GM12878 (cell line): Measurements from ENCODE around the gene FXYD3. TPM values are rescaled to one million over a fixed set of nuclear protein-coding genes. Genes with fewer than 3 reads are reported as not detected.

Source experiments
- ATAC-seq: fragments of 200-7000 bp; cut with Tn5 transposase; 3 replicates; pipeline ENCODE4 v1.9.1; 2020; ENCODE audit warnings: mild to moderate bottlenecking, moderate library complexity
- BruUV-seq: library from RNA; stranded (reverse); fragments of 400-500 nt; replicated peaks from 2 replicates; lab custom pipeline; 2021; lab: Mats Ljungman, UMichigan
- CTCF ChIA-PET: fragments of 300-600 bp; sonication (Branson Sonifier 250); formaldehyde crosslinking; extraction: SDS; loops from one replicate; lab custom pipeline; 2021; ENCODE audit warnings: inconsistent platforms; lab: Yijun Ruan, JAX
- POLR2A ChIA-PET: fragments of 350-600 bp; formaldehyde crosslinking; extraction: SDS; loops from one replicate; lab custom pipeline; 2021; ENCODE audit warnings: inconsistent platforms; lab: Charles Lee
- RAD21 ChIA-PET: fragments of 300-600 bp; sonication (Branson Sonifier 250); formaldehyde crosslinking; loops from one replicate; lab custom pipeline; 2023; ENCODE audit warnings: antibody characterized with exemption; ENCODE audit not compliant: unreplicated experiment; lab: Charles Lee
- SMC1A ChIA-PET: fragments of 300-600 bp; sonication (Branson Sonifier 250); formaldehyde crosslinking; loops from one replicate; lab custom pipeline; 2023; ENCODE audit not compliant: unreplicated experiment, uncharacterized antibody; lab: Charles Lee
- DNase-seq: peaks from one replicate; pipeline ENCODE4 v3.0.0-alpha.2; 2011; ENCODE audit warnings: low read depth, low spot score
- FAIRE-seq: peaks from 3 replicates; lab custom pipeline; 2011; peaks lifted over from hg19 to GRCh38; lab: Jason Lieb, UNC
- H2AFZ ChIP-seq: 2 replicates; pipeline ENCODE4 v1.6.0; 2011; ENCODE audit warnings: low read depth, low read length, control low read depth; ENCODE audit not compliant: control insufficient read depth
- H3K27ac ChIP-seq: 2 replicates; pipeline ENCODE4 v1.5.1; 2011; ENCODE audit warnings: control low read depth; ENCODE audit not compliant: control insufficient read depth, insufficient read depth
- H3K27me3 ChIP-seq, 2 experiments: replicated peaks in 1 of 2; 2 replicates each; pipeline versions ENCODE4 v1.6.0 to v1.6.1; 2011; ENCODE audit warnings: low read length in 1 of 2; ENCODE audit not compliant: control insufficient read depth in 2 of 2, insufficient read depth in 2 of 2
- H3K36me3 ChIP-seq, 2 experiments: 2 replicates each; pipeline ENCODE4 v1.5.1; 2011; ENCODE audit warnings: low read length in 1 of 2; ENCODE audit not compliant: control insufficient read depth in 2 of 2, insufficient read depth in 2 of 2
- H3K4me1 ChIP-seq: 2 replicates; pipeline ENCODE4 v1.6.1; 2011; ENCODE audit warnings: mild to moderate bottlenecking, low read length, moderate library complexity, mixed read lengths; ENCODE audit not compliant: control insufficient read depth, insufficient read depth
- H3K4me2 ChIP-seq: 2 replicates; pipeline ENCODE4 v1.6.0; 2011; ENCODE audit warnings: control low read depth; ENCODE audit not compliant: control insufficient read depth, insufficient read depth
- H3K4me3 ChIP-seq: fragments of 200-600 bp; sonication (generic); 2 replicates; pipeline ENCODE4 v1.5.1; 2016
- H3K79me2 ChIP-seq: 2 replicates; pipeline ENCODE4 v1.6.0; 2011; ENCODE audit warnings: low read length; ENCODE audit not compliant: control insufficient read depth, insufficient read depth
- H3K9ac ChIP-seq: 2 replicates; pipeline ENCODE4 v1.8.0; 2011; ENCODE audit warnings: low read length, control low read depth, mixed read lengths; ENCODE audit not compliant: control insufficient read depth, insufficient read depth
- H3K9me3 ChIP-seq: replicated peaks from 3 replicates; pipeline ENCODE4 v1.5.1; 2011; ENCODE audit warnings: mild to moderate bottlenecking, low read length; ENCODE audit not compliant: control insufficient read depth, insufficient read depth
- H4K20me1 ChIP-seq: 2 replicates; pipeline ENCODE4 v1.6.0; 2011; ENCODE audit not compliant: control insufficient read depth, insufficient read depth
- GATAD2B ChIP-seq: fragments of 450-650 bp; conservative IDR thresholded peaks from 2 replicates; pipeline ENCODE4 v1.6.1; 2017; ENCODE audit warnings: low read depth, mild to moderate bottlenecking, moderate library complexity
- IRF5 ChIP-seq: fragments of 450-650 bp; IDR thresholded peaks from 2 replicates; pipeline ENCODE4 v1.6.1; 2017; ENCODE audit warnings: borderline replicate concordance
- NFYA ChIP-seq: IDR thresholded peaks from 2 replicates; pipeline ENCODE4 v1.6.1; 2011; ENCODE audit warnings: low read depth, mild to moderate bottlenecking, low read length, improper control_type of control experiment, borderline replicate concordance
- RAD51 ChIP-seq: fragments of 450-650 bp; IDR thresholded peaks from 2 replicates; pipeline ENCODE4 v1.6.1; 2016; ENCODE audit warnings: moderate library complexity, mild to moderate bottlenecking, inconsistent platforms
- RUNX3 ChIP-seq: IDR thresholded peaks from 2 replicates; pipeline ENCODE4 v1.6.1; 2012; ENCODE audit warnings: low read length, inconsistent platforms
- SP1 ChIP-seq: IDR thresholded peaks from one replicate; pipeline ENCODE4 v1.6.1; 2011; ENCODE audit warnings: low read depth, low read length
- SREBF1 ChIP-seq: IDR thresholded peaks from 2 replicates; pipeline ENCODE4 v1.6.1; 2012; ENCODE audit warnings: mild to moderate bottlenecking, low read length
- USF1 ChIP-seq: IDR thresholded peaks from 2 replicates; pipeline ENCODE4 v1.6.1; 2011; ENCODE audit warnings: borderline replicate concordance, low read depth, mild to moderate bottlenecking, moderate library complexity, mixed read lengths, low read length; ENCODE audit not compliant: insufficient read depth; ENCODE audit errors: extremely low read length
- ZNF217 ChIP-seq: fragments of 450-650 bp; IDR thresholded peaks from 2 replicates; pipeline ENCODE4 v1.6.1; 2017; ENCODE audit warnings: antibody characterized with exemption, mild to moderate bottlenecking
- WGBS: methylation state at CpG from one replicate; pipeline ENCODE4 v1.1.6; 2016; ENCODE audit warnings: low lambda C conversion rate; ENCODE audit not compliant: insufficient replicate concordance, insufficient coverage; ENCODE audit errors: missing lambda C conversion rate; 5-methylcytosine and 5-hydroxymethylcytosine counted together
- in situ Hi-C: fragments of 300-500 bp; cut with MboI; formaldehyde crosslinking; loops from 9 replicates; pipeline ENCODE4 v1.14.3; 2018; ENCODE audit warnings: mixed read lengths
- intact Hi-C: fragments of 100-400 bp; cut with micrococcal nuclease; formaldehyde crosslinking; loops from one replicate; pipeline ENCODE4 v1.14.2; 2022; ENCODE audit not compliant: unreplicated experiment
- polyA plus RNA-seq, 11 experiments: library from polyadenylated mRNA; depleted of rRNA in 4 of 11; unstranded in 6 of 11; stranded (reverse) in 5 of 11; fragments of >200 nt; fragmentation: Nextera tagmentation in 4 of 11; fragmentation: Illumina TruSeq in 1 of 11; extraction: Ambion mirVana in 4 of 11; extraction: Trizol in 1 of 11; gene quantifications; 1 replicate in 1 of 11; 2 replicates in 10 of 11; pipeline versions ENCODE4 v1.2.1 to v1.2.3, GENCODE V29; 2011 to 2016; ENCODE audit warnings: inconsistent platforms in 2 of 11, missing spikeins in 2 of 11, low read depth in 1 of 11
- total RNA-seq, 4 experiments: library from RNA; depleted of rRNA in 3 of 4; stranded (reverse); fragments of >200 nt in 3 of 4; fragmentation: Illumina TruSeq in 1 of 4; extraction: Trizol in 1 of 4; gene quantifications; 2 replicates each; pipeline versions ENCODE4 v1.2.1 to v1.2.3, GENCODE V29; 2013 to 2021

Gene FXYD3
- total and polyA plus RNA-seq, 10 of the 15 experiments (the other 5 are each of a cell fraction or from before 2014, with no cell fraction given) = 0.09 to 0.44 TPM; not detected in 8

GRCh38 chr19:35086455-35086854 lies 29.2 kb upstream of the FXYD3 start:
- BruUV-seq = no TSS peak
- SMC1A ChIA-PET = interaction anchor here (1.0 to 3.3 kb wide), 9 partner anchors 16 to 160 kb away, joined by 3 to 31 read pairs (median 3); partner anchors contain the start of gene ZNF30
- FAIRE-seq (no peak), DNase-seq (no peak), ATAC-seq (no peak)
- TF ChIP-seq RUNX3 (no peak), ZNF217 (no peak), GATAD2B (no peak), SREBF1 (no peak), SP1 (no peak), NFYA (no peak)
- Histone ChIP-seq H3K4me3 (no peak overlapping the region), H3K9ac (peak overlapping the region; percentile 41; the same call in 1 of the 2 replicates), H3K4me1 (peaks cover 21% of the 10 kb centered on the region), H4K20me1 (no peaks in the 10 kb centered on the region), H3K36me3 (no peaks in the 10 kb centered on the region), H3K27me3 (no peaks in the 10 kb centered on the region; a peak in 1 of 4 replicates), H3K79me2 (no peaks in the 10 kb centered on the region), H3K27ac (peak overlapping the region; percentile 67), H3K9me3 (no peaks in the 10 kb centered on the region), H2AFZ (peak overlapping the region; percentile 58), H3K4me2 (peak overlapping the region; percentile 66; the same call in 1 of the 2 replicates)
- WGBS = 31% methylated on average over 8 of the region's 8 CpGs
- in situ Hi-C loops = no loop called here
- RAD21 ChIA-PET = interaction anchor here (1.0 to 2.5 kb wide), 4 partner anchors 16 to 42 kb away, joined by 3 to 26 read pairs (median 4); no protein-coding TSS in a partner anchor
- intact Hi-C loops = loop anchor here (1.0 kb wide), 1 partner anchor 19 kb away; no protein-coding TSS in a partner anchor
- CTCF ChIA-PET = interaction anchor here (0.7 to 4.4 kb wide), 14 partner anchors 16 to 114 kb away, joined by 3 to 66 read pairs (median 4); no protein-coding TSS in a partner anchor
- POLR2A ChIA-PET = no interaction called here

- Histone ChIP-seq H3K36me3 (no peaks in the 10 kb centered on the region), H4K20me1 (no peaks in the 10 kb centered on the region), H3K4me1 (peaks cover 21% of the 10 kb centered on the region)
- no TSS peak for BruUV-seq
- DNase-seq = no peak
- TF ChIP-seq USF1 = peak; percentile 66
- peak; percentile 73 for TF ChIP-seq RAD51
- TF ChIP-seq IRF5 = no peak
- TF ChIP-seq, all 136 proteins: peak for 2
- ChIA-PET RAD21 (interaction anchor here (2.5 kb wide), 1 partner anchor 20 kb away, joined by 26 read pairs; no protein-coding TSS in a partner anchor), SMC1A (interaction anchor here (1.5 to 3.3 kb wide), 3 partner anchors 17 to 115 kb away, joined by 3 to 31 read pairs (median 17); no protein-coding TSS in a partner anchor), POLR2A (interaction anchor here (0.5 kb wide), 1 partner anchor 960 kb away, joined by 3 read pairs; no protein-coding TSS in a partner anchor), CTCF (interaction anchor here (0.7 to 4.4 kb wide), 7 partner anchors 18 to 100 kb away, joined by 3 to 66 read pairs (median 4); no protein-coding TSS in a partner anchor)
- in situ Hi-C loops = no loop called here
- H3K27ac ChIP-seq = no peak overlapping the region
- FAIRE-seq = no peak
- H3K4me3 ChIP-seq = no peak overlapping the region
- no peak for ATAC-seq
- no peak overlapping the region for H3K4me2 ChIP-seq
- no peak overlapping the region for H3K9ac ChIP-seq
- H3K79me2 ChIP-seq = no peaks in the 10 kb centered on the region
- intact Hi-C loops = no loop called here
- H2AFZ ChIP-seq = no peak overlapping the region
- no peaks in the 10 kb centered on the region for H3K9me3 ChIP-seq
- H3K27me3 ChIP-seq = no peaks in the 10 kb centered on the region; a peak in 1 of 4 replicates
Measured at GRCh38 chr19:35087393-35087792, 28.2 kb upstream of the FXYD3 start.
